CD4-positive, CD25-positive, alpha-beta regulatory T cell (primary cell): ENCODE data around the gene CES2. TPM values are rescaled to one million over a fixed set of nuclear protein-coding genes. Genes with fewer than 3 reads are reported as not detected.
"Not testable (repeated sequence)": the region's sequence is repeated elsewhere in the genome, so short reads cannot be mapped to it uniquely, and the experiment has no call there.

Source experiments
- ATAC-seq, 2 donors: fragments of 150-1000 bp; cut with Tn5 transposase; one replicate each; pipeline ENCODE4 v1.10.0; 2021; ENCODE audit warnings: low read depth in 2 of 2, moderate number of reproducible peaks in 2 of 2, moderate library complexity in 1 of 2
- DNase-seq, 3 donors: peaks; one replicate each; pipeline versions ENCODE4 v3.0.0 to v3.0.0-alpha.2; 2012 to 2022; ENCODE audit warnings: mixed read lengths in 1 of 3
- H3K27ac ChIP-seq: one replicate; pipeline ENCODE4 v1.7.0; 2013; ENCODE audit warnings: mild to moderate bottlenecking, low read length; ENCODE audit not compliant: insufficient read depth, poor library complexity, severe bottlenecking
- H3K27me3 ChIP-seq: one replicate; pipeline ENCODE4 v1.7.0; 2013; ENCODE audit warnings: low read length; ENCODE audit not compliant: control insufficient read depth, insufficient read depth
- H3K36me3 ChIP-seq: one replicate; pipeline ENCODE4 v1.7.0; 2013; ENCODE audit warnings: mild to moderate bottlenecking, low read length, moderate library complexity; ENCODE audit not compliant: control insufficient read depth, insufficient read depth
- H3K4me1 ChIP-seq: 2 replicates; pipeline ENCODE4 v1.7.0; 2013; ENCODE audit warnings: mild to moderate bottlenecking, low read length; ENCODE audit not compliant: insufficient read depth, control insufficient read depth, poor library complexity, severe bottlenecking
- H3K4me3 ChIP-seq: one replicate; pipeline ENCODE4 v1.7.0; 2013; ENCODE audit warnings: low read depth, mild to moderate bottlenecking, low read length, moderate library complexity
- H3K9me3 ChIP-seq, 2 experiments: 1 replicate in 1 of 2; 2 replicates in 1 of 2; pipeline ENCODE4 v1.7.0; 2013; ENCODE audit warnings: low read length in 2 of 2, mild to moderate bottlenecking in 1 of 2, moderate library complexity in 1 of 2; ENCODE audit not compliant: control insufficient read depth in 2 of 2
- H3K27ac Mint-ChIP-seq, 3 donors: one replicate each; pipeline ENCODE4 v1.8.0; 2020 to 2022; ENCODE audit warnings: mild to moderate bottlenecking in 3 of 3, mixed read lengths in 3 of 3, moderate library complexity in 2 of 3
- H3K27me3 Mint-ChIP-seq: one replicate; pipeline ENCODE4 v1.8.0; 2022; ENCODE audit warnings: mild to moderate bottlenecking, mixed read lengths
- H3K36me3 Mint-ChIP-seq: one replicate; pipeline ENCODE4 v1.8.0; 2020; ENCODE audit warnings: mixed read lengths
- H3K4me1 Mint-ChIP-seq, 4 donors: one replicate each; pipeline ENCODE4 v1.8.0; 2020 to 2022; ENCODE audit warnings: mixed read lengths in 4 of 4, mild to moderate bottlenecking in 1 of 4
- H3K4me3 Mint-ChIP-seq, 4 donors: one replicate each; pipeline ENCODE4 v1.8.0; 2020 to 2022; ENCODE audit warnings: mild to moderate bottlenecking in 4 of 4, mixed read lengths in 4 of 4, moderate library complexity in 3 of 4
- H3K9me3 Mint-ChIP-seq, 7 donors: one replicate each; pipeline ENCODE4 v1.8.0; 2020 to 2022; ENCODE audit warnings: mixed read lengths in 7 of 7, mild to moderate bottlenecking in 3 of 7, moderate library complexity in 2 of 7
- polyA plus RNA-seq, 4 donors: library from polyadenylated mRNA; unstranded; fragments of 300-500 nt; fragmentation: Illumina TruSeq; gene quantifications; one replicate each; pipeline ENCODE4 v1.2.3, GENCODE V29; 2021
- total RNA-seq: library from RNA; stranded (reverse); gene quantifications from one replicate; pipeline ENCODE4 v1.2.3, GENCODE V29; 2022

Gene CES2
- total and polyA plus RNA-seq, 5 donors from 2014 or later = 19.3 to 35.4 (median 19.9) TPM

DNA sequence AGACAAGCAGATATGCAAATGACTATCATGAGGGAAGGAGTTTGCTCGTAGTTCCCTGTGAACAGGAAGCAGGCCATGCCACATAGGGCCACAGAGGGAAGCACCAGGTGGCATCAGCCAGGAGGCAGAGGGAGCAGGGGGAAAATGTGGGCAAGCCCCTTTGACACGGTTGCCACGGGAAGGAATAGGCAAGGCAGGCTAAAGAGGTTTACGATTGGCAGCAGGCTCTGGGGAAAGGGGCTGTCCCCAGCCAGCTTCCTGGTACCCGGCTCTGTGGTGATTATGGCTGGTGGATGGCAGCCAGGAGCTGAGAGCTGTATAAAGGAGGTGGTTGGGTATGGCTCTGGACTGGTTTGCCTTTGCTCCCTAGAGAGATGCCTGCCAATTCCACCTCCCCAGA, 26.6 kb downstream of the CES2 start:
- no peaks in the 10 kb centered on the region for H3K9me3 ChIP-seq
- H3K4me3 Mint-ChIP-seq = peak overlapping the region in 1 of 4 donors; percentile 47
- H3K4me1 Mint-ChIP-seq = peaks cover 0 to 17% (median 10%) of the 10 kb centered on the region in 4 donors
- H3K36me3 Mint-ChIP-seq = no peaks in the 10 kb centered on the region
- no peaks in the 10 kb centered on the region for H3K27me3 ChIP-seq
- H3K4me3 ChIP-seq = no peak overlapping the region
- H3K9me3 Mint-ChIP-seq = no peaks in the 10 kb centered on the region
- H3K36me3 ChIP-seq = no peaks in the 10 kb centered on the region
- ATAC-seq = no peak
- peaks cover 5% of the 10 kb centered on the region for H3K27me3 Mint-ChIP-seq
- peak in 1 of 3 donors; percentile 42 for DNase-seq
- peak overlapping the region in 2 of 3 donors; percentile 52 to 63 for H3K27ac Mint-ChIP-seq
- no peak overlapping the region for H3K27ac ChIP-seq
- no peaks in the 10 kb centered on the region for H3K4me1 ChIP-seq

DNA sequence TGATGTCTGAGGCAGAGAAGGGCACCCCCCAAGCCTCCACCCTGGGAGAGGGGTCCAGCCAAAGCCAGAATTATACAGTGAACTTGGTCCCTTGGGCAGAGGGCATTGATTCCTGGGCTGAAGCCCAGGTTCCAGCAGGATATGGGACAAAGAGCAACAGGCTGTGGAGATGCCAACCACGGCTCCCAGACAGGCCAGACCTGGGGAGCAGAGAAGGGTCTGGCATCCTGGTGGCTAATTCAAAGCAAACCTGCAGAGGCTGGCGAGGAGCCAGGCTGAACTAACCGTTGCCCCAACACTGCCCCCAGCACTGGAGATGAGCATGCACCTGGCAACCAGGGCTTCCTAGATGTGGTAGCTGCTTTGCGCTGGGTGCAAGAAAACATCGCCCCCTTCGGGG, 28.7 kb downstream of the CES2 start:
- H3K4me1 Mint-ChIP-seq = peaks cover 0 to 9% (median 4%) of the 10 kb centered on the region in 4 donors
- ATAC-seq = no peak
- no peak for DNase-seq
- H3K27me3 ChIP-seq = no peaks in the 10 kb centered on the region
- H3K4me3 ChIP-seq = no peak overlapping the region
- H3K4me3 Mint-ChIP-seq = peak overlapping the region in 1 of 4 donors; percentile 34
- H3K4me1 ChIP-seq = no peaks in the 10 kb centered on the region
- no peaks in the 10 kb centered on the region for H3K9me3 ChIP-seq
- H3K27ac ChIP-seq = no peak overlapping the region
- H3K36me3 Mint-ChIP-seq = no peaks in the 10 kb centered on the region
- no peak overlapping the region for H3K27ac Mint-ChIP-seq
- peaks cover 2% of the 10 kb centered on the region for H3K27me3 Mint-ChIP-seq
- H3K36me3 ChIP-seq = no peaks in the 10 kb centered on the region
- no peaks in the 10 kb centered on the region for H3K9me3 Mint-ChIP-seq

GRCh38 chr16:66968847-66969246, 33.5 kb downstream of the CES2 start:
- H3K27me3 Mint-ChIP-seq = peaks cover 7% of the 10 kb centered on the region
- no peak overlapping the region for H3K27ac ChIP-seq
- H3K9me3 Mint-ChIP-seq = no peaks in the 10 kb centered on the region
- H3K36me3 Mint-ChIP-seq = no peaks in the 10 kb centered on the region
- H3K4me3 ChIP-seq = no peak overlapping the region
- ATAC-seq (no peak), DNase-seq (no peak)
- no peaks in the 10 kb centered on the region for H3K4me1 Mint-ChIP-seq
- H3K4me1 ChIP-seq = no peaks in the 10 kb centered on the region
- H3K27me3 ChIP-seq = no peaks in the 10 kb centered on the region
- no peak overlapping the region for H3K4me3 Mint-ChIP-seq
- no peaks in the 10 kb centered on the region for H3K36me3 ChIP-seq
- H3K27ac Mint-ChIP-seq = no peak overlapping the region
- no peaks in the 10 kb centered on the region for H3K9me3 ChIP-seq

DNA sequence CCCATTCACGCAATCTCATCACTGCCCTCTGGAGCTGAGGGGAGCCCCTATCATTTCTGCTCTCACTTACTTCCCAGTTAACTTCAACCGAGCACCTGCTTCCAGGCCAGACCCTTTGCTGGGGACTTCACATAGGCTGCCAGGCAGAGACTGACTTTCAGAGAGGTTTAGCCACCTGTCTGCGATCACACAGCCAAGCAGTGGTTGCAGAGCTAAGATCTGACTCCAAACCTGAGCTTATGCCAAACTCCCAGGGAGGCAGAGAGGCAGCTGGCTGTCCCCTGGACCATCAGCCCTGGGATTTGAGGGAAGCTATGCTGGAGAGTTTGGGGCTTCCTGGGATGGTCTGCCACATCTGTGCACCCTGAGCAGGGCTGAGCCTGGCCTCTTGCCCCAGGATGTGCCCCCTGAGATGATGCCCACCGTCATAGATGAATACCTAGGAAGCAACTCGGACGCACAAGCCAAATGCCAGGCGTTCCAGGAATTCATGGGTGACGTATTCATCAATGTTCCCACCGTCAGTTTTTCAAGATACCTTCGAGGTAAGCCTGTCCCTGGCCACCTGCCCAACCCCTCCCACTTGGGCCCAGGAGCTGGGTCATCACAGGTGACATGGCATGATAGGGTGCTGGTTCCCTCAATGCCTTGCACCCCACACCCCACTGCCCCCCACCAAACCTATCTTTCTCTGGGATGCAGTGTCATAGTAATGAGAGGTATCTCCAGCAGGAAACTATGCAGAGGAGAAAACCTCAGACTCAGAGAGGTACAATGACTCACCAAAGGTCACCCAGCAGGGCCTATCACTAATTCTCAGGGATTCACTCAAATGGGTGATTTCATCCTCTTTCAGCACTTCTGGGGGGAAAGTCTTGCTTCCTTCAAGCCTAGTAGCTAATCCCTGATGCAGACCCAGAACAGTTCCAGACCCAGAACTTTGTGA, 35.7 kb downstream of the CES2 start:
- H3K36me3 Mint-ChIP-seq = no peaks in the 10 kb centered on the region
- Histone ChIP-seq H3K4me1 (no peaks in the 10 kb centered on the region), H3K36me3 (no peaks in the 10 kb centered on the region), H3K27me3 (no peaks in the 10 kb centered on the region), H3K9me3 (no peaks in the 10 kb centered on the region), H3K27ac (no peak overlapping the region), H3K4me3 (no peak overlapping the region)
- H3K4me3 Mint-ChIP-seq = no peak overlapping the region
- H3K27me3 Mint-ChIP-seq = peaks cover 7% of the 10 kb centered on the region
- no peak for ATAC-seq
- no peak overlapping the region for H3K27ac Mint-ChIP-seq
- H3K4me1 Mint-ChIP-seq = peaks cover 0 to 12% (median 8%) of the 10 kb centered on the region in 4 donors
- no peak for DNase-seq
- H3K9me3 Mint-ChIP-seq = peaks cover 0 to 1% (median 0%) of the 10 kb centered on the region in 7 donors

- Histone ChIP-seq H3K27me3 (no peaks in the 10 kb centered on the region), H3K36me3 (no peaks in the 10 kb centered on the region), H3K9me3 (no peaks in the 10 kb centered on the region), H3K27ac (no peak overlapping the region), H3K4me1 (no peaks in the 10 kb centered on the region), H3K4me3 (no peak overlapping the region)
- H3K36me3 Mint-ChIP-seq = no peaks in the 10 kb centered on the region
- H3K27ac Mint-ChIP-seq = no peak overlapping the region
- H3K27me3 Mint-ChIP-seq = peaks cover 7% of the 10 kb centered on the region
- H3K9me3 Mint-ChIP-seq = peaks cover 0 to 1% (median 0%) of the 10 kb centered on the region in 7 donors
- DNase-seq (no peak), ATAC-seq (no peak)
- H3K4me1 Mint-ChIP-seq = peaks cover 0 to 15% (median 9%) of the 10 kb centered on the region in 4 donors
- H3K4me3 Mint-ChIP-seq = no peak overlapping the region
These were observed 37.7 kb downstream of the CES2 start for GRCh38 chr16:66972983-66973382.

- H3K9me3 ChIP-seq = no peaks in the 10 kb centered on the region
- no peak overlapping the region for H3K27ac ChIP-seq
- no peaks in the 10 kb centered on the region for H3K4me1 ChIP-seq
- no peak overlapping the region for H3K4me3 ChIP-seq
- Mint-ChIP-seq H3K4me3 (no peak overlapping the region), H3K27ac (no peak overlapping the region), H3K9me3 (peaks cover 0 to 1% (median 0%) of the 10 kb centered on the region in 7 donors), H3K4me1 (peaks cover 0 to 15% (median 9%) of the 10 kb centered on the region in 4 donors), H3K36me3 (no peaks in the 10 kb centered on the region), H3K27me3 (peaks cover 7% of the 10 kb centered on the region)
- ATAC-seq (no peak), DNase-seq (no peak)
- no peaks in the 10 kb centered on the region for H3K36me3 ChIP-seq
- H3K27me3 ChIP-seq = no peaks in the 10 kb centered on the region
These were observed 38.4 kb downstream of the CES2 start for GRCh38 chr16:66973716-66974115.

- H3K9me3 Mint-ChIP-seq, H3K36me3 Mint-ChIP-seq, H3K4me1 ChIP-seq, H3K36me3 ChIP-seq, H3K9me3 ChIP-seq, H3K27me3 Mint-ChIP-seq, ATAC-seq, DNase-seq, H3K27ac ChIP-seq, H3K27me3 ChIP-seq, H3K4me3 ChIP-seq: not testable (repeated sequence)
- H3K4me1 Mint-ChIP-seq = peaks cover 0 to 15% (median 9%) of the 10 kb centered on the region in 4 donors
- H3K4me3 Mint-ChIP-seq = peak overlapping the region; percentile 63 to 89 (median 83)
- H3K27ac Mint-ChIP-seq = peak overlapping the region in 2 of 3 donors; percentile 15 to 20
These were observed 39.0 kb downstream of the CES2 start for GRCh38 chr16:66974156-66974931.
